ENCODE data around the gene NR4A1.

The NR4A1 gene

GRCh38 chr12:52069327-52070184 is 18.3 kb downstream of the NR4A1 start, which contains the start of gene ATG101 (continued):
- peak; percentile 23; the same call in 1 of the 2 replicates for TF ChIP-seq ZNF366 (tag by site-specific recombination; conservative IDR thresholded peaks at IDR 0.05)
- TF ChIP-seq ZFP69B (tag by site-specific recombination; IDR thresholded peaks at IDR 0.05) = peak; percentile 63
- peak; percentile 20; the same call in 1 of the 2 replicates for TF ChIP-seq ZNF623 (tag by site-specific recombination; IDR thresholded peaks at IDR 0.05)
- TF ChIP-seq ZFP41 (tag by site-specific recombination; IDR thresholded peaks at IDR 0.05; ENCODE audit: borderline replicate concordance) = no peak
- no peak for TF ChIP-seq ZNF521 (tag by site-specific recombination; IDR thresholded peaks at IDR 0.05)
- no peak for TF ChIP-seq ZNF266 (tag by site-specific recombination; IDR thresholded peaks at IDR 0.05; ENCODE audit: low read depth)
- peak; percentile 94 for TF ChIP-seq ZNF580 (tag by site-specific recombination; IDR thresholded peaks at IDR 0.05)
- TF ChIP-seq GLIS1 (tag by site-specific recombination; IDR thresholded peaks at IDR 0.05) = peak; percentile 92
- no peak for TF ChIP-seq REPIN1 (tag by site-specific recombination; IDR thresholded peaks at IDR 0.05; ENCODE audit: low read depth)
- TF ChIP-seq, protein P1, sequence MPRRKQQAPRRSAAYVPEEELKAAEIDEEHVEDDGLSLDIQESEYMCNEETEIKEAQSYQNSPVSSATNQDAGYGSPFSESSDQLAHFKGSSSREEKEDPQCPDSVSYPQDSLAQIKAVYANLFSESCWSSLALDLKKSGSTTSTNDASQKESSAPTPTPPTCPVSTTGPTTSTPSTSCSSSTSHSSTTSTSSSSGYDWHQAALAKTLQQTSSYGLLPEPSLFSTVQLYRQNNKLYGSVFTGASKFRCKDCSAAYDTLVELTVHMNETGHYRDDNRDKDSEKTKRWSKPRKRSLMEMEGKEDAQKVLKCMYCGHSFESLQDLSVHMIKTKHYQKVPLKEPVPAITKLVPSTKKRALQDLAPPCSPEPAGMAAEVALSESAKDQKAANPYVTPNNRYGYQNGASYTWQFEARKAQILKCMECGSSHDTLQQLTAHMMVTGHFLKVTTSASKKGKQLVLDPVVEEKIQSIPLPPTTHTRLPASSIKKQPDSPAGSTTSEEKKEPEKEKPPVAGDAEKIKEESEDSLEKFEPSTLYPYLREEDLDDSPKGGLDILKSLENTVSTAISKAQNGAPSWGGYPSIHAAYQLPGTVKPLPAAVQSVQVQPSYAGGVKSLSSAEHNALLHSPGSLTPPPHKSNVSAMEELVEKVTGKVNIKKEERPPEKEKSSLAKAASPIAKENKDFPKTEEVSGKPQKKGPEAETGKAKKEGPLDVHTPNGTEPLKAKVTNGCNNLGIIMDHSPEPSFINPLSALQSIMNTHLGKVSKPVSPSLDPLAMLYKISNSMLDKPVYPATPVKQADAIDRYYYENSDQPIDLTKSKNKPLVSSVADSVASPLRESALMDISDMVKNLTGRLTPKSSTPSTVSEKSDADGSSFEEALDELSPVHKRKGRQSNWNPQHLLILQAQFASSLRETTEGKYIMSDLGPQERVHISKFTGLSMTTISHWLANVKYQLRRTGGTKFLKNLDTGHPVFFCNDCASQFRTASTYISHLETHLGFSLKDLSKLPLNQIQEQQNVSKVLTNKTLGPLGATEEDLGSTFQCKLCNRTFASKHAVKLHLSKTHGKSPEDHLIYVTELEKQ (tag by site-specific recombination; IDR thresholded peaks at IDR 0.05; ENCODE audit: borderline replicate concordance) = 0 out of 2 replicates have a peak, but pooled peaks have one; percentile 48
- TF ChIP-seq ZBTB8A (tag by site-specific recombination; IDR thresholded peaks at IDR 0.05) = peak; percentile 57
- TF ChIP-seq ZNF423 (tag by site-specific recombination; IDR thresholded peaks at IDR 0.05) = no peak
- peak; percentile 89; the same call in 1 of the 2 replicates for TF ChIP-seq ZFP37 (tag by site-specific recombination; IDR thresholded peaks at IDR 0.05)
- TF ChIP-seq, protein P2, sequence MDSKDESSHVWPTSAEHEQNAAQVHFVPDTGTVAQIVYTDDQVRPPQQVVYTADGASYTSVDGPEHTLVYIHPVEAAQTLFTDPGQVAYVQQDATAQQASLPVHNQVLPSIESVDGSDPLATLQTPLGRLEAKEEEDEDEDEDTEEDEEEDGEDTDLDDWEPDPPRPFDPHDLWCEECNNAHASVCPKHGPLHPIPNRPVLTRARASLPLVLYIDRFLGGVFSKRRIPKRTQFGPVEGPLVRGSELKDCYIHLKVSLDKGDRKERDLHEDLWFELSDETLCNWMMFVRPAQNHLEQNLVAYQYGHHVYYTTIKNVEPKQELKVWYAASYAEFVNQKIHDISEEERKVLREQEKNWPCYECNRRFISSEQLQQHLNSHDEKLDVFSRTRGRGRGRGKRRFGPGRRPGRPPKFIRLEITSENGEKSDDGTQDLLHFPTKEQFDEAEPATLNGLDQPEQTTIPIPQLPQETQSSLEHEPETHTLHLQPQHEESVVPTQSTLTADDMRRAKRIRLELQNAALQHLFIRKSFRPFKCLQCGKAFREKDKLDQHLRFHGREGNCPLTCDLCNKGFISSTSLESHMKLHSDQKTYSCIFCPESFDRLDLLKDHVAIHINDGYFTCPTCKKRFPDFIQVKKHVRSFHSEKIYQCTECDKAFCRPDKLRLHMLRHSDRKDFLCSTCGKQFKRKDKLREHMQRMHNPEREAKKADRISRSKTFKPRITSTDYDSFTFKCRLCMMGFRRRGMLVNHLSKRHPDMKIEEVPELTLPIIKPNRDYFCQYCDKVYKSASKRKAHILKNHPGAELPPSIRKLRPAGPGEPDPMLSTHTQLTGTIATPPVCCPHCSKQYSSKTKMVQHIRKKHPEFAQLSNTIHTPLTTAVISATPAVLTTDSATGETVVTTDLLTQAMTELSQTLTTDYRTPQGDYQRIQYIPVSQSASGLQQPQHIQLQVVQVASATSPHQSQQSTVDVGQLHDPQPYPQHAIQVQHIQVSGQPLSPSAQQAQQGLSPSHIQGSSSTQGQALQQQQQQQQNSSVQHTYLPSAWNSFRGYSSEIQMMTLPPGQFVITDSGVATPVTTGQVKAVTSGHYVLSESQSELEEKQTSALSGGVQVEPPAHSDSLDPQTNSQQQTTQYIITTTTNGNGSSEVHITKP (tag by site-specific recombination; IDR thresholded peaks at IDR 0.05) = peak; percentile 100
- peak; percentile 57; the same call in 1 of the 2 replicates for TF ChIP-seq ZBTB48 (tag by site-specific recombination; IDR thresholded peaks at IDR 0.05)
- no peak for TF ChIP-seq ZNF837 (tag by site-specific recombination; IDR thresholded peaks at IDR 0.05)

DNA sequence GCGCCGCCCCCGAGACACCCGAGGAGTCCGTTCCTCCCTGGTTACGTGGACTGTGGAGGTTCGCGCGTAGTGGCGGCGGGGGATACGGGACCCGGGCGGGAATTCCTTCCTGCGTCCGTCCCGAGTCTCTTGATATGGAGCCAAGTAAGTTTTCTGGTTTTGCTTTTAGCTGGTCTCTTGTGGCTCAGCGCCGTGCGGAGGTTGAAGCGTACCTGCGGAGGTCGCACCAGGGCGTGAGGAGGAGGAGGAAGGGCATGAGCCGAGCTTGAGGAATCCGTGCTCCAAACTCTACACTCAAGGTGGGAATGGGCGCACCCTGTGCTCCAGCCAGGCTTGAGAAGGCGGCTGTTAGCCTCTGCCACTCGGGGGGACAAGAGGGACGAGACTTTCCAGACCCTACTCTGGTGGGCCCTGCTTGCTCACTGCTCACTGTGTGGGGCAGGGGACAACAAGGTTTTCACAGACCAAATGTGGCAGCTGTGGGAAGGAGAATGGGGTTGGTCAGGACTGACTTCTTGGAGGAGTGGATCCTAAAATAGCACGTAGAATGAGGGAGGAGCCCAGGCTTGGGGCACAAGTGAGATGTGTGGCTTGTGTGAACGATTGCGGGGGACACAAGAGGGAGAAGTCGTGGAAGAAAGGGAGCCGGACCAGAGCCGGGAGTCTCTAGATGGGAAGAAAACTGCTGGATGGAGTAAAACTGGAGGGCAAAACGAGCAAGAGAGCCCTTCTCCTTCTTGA is 19.1 kb downstream of the NR4A1 start:
- ChIA-PET POLR2A (interaction anchor here (0.8 to 2.5 kb wide), 11 partner anchors 12 to 64 kb away, joined by 3 to 24 read pairs (median 5); partner anchors contain the start of genes NR4A1 and TAMALIN), CTCF (interaction anchor here (0.7 to 34.8 kb wide), 9 partner anchors 8 to 213 kb away, joined by 3 to 794 read pairs (median 4); no protein-coding TSS in a partner anchor)
- Histone ChIP-seq H3K4me3 (ENCODE audit: low read depth, low read length) (peak overlapping the region; percentile 87), H3K9me3 (ENCODE audit: control insufficient read depth, insufficient read depth, low read depth, low read length) (no peaks in the 10 kb centered on the region), H3K4me1 (ENCODE audit: control insufficient read depth, insufficient read depth, low read length) (0 out of 2 replicates have a peak, but pooled peaks cover 7% of the 10 kb centered on the region), H3K27ac (ENCODE audit: extremely low read depth, low read depth, low read length) (peak overlapping the region; percentile 92), H3K36me3 (ENCODE audit: control insufficient read depth in 2 of 2, insufficient read depth in 1 of 2, low read length in 2 of 2) (peaks cover 3 to 34% of the 10 kb centered on the region in 2 experiments; a peak in 2 of 3 replicates)
- TF ChIP-seq, protein P3, sequence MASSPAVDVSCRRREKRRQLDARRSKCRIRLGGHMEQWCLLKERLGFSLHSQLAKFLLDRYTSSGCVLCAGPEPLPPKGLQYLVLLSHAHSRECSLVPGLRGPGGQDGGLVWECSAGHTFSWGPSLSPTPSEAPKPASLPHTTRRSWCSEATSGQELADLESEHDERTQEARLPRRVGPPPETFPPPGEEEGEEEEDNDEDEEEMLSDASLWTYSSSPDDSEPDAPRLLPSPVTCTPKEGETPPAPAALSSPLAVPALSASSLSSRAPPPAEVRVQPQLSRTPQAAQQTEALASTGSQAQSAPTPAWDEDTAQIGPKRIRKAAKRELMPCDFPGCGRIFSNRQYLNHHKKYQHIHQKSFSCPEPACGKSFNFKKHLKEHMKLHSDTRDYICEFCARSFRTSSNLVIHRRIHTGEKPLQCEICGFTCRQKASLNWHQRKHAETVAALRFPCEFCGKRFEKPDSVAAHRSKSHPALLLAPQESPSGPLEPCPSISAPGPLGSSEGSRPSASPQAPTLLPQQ (tag by site-specific recombination; IDR thresholded peaks at IDR 0.05) = 0 out of 2 replicates have a peak, but pooled peaks have one; percentile 15
- TF ChIP-seq ZNF596 (tag by site-specific recombination; IDR thresholded peaks at IDR 0.05) = no peak
- peak; percentile 12 for TF ChIP-seq ZBTB26 (tag by site-specific recombination; optimal IDR thresholded peaks at IDR 0.05)
- TF ChIP-seq ZNF324 (tag by site-specific recombination; IDR thresholded peaks at IDR 0.05) = no peak
- TF ChIP-seq BCL11B (tag by site-specific recombination; IDR thresholded peaks at IDR 0.05; ENCODE audit: low read depth) = 0 out of 2 replicates have a peak, but pooled peaks have one; percentile 52
- no peak for TF ChIP-seq ZNF624 (tag by site-specific recombination; IDR thresholded peaks at IDR 0.05)
